Measurements from ENCODE around the gene IFI6.
A peak's percentile ranks its signal among the peaks of the same experiment; 100 is the strongest.

The IFI6 gene

GRCh38 chr1:27669876-27670275 lies 2.1 kb downstream of the IFI6 start:
- no peak for DNase-seq

GRCh38 chr1:27668808-27669723 lies 2.9 kb downstream of the IFI6 start:
- DNase-seq = peak; percentile 86

DNA sequence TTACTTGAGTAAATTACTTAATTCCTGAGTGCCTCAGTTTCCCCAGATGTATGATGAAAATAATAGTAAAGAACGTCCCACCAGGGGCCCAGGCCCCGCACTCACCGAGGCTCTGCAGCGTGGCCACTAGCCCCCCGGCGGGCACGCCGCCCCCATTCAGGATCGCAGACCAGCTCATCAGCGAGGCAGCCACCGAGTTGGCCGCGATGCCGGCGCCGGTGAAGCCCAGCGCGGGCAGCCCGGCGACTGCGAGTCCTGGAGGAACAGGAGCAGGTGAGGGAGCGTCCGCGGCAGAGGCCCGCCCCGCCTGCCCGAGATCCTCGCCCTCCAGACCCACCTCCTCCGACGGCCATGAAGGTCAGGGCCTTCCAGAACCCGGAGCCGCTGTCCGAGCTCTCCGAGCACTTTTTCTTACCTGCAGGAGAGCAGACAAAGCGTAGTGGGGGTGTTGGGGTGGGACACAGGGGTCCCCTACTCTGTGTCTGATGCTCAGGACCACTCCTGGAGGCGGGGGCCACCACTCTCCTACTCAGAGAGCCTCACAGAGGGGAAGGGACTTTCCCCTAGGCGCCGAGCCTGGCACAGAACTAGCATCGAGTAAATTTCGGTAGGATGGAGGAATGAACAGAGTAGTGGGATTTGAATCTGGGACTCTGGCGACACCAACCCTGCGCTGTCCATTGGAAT lies 3.7 kb downstream of the IFI6 start:
- no peak for DNase-seq

- no peak for DNase-seq
Observed at GRCh38 chr1:27666791-27667254, 5.2 kb downstream of the IFI6 start.

- no peak for DNase-seq
Observed at GRCh38 chr1:27666294-27666693, 5.7 kb downstream of the IFI6 start.

DNA sequence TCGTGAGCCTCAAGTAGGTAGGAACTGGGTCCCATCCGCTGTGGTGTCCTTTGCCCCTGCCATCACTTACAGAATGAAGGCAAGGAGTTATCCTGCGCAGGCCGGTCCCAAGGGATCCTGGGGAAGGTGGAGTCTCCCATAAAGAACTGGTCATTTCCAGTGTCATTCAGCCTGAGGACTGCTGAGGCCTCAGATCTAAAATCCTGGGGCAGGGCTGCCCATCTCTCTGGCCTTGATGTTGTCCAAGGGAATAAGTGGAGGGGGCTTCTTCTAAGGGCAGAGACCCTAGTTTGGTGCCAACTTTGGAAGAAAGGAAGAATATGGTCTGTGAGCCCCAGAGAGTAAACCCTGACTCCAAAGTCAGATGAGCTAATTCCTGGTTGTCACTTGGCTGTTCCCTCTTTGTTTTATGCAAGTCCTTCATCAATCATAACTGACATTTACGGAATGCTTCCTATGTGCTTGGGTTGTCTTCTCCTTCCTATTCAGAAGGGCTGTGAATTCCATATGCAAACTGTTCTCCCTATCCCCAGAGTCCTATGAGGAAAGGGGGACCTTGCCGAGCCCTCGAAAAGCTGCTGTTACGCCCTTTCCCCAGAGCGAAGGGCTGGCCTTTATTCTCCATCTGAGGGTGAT lies 6.9 kb downstream of the IFI6 start:
- no peak for DNase-seq

DNA sequence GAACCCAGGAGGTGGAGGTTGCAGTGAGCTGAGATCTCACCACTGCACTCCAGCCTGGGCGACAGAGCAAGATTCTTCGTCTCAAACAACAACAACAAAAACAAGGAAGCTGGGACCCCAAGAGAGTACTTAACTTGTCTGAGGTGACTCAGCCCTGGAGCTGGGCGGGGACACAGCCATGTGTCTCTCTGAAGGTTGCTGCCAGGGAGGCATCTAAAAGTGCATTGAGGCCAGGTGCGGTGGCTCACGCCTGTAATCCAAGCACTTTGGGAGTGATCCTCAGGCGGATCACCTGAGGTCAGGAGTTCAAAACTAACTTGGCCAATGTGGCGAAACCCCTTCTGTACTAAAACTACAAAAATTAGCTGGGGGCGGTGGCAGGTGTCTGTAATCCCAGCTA lies 7.7 kb downstream of the IFI6 start:
- DNase-seq = no peak

- peak; percentile 97 for DNase-seq
Observed at GRCh38 chr1:27662707-27663393, 9.1 kb downstream of the IFI6 start.

DNA sequence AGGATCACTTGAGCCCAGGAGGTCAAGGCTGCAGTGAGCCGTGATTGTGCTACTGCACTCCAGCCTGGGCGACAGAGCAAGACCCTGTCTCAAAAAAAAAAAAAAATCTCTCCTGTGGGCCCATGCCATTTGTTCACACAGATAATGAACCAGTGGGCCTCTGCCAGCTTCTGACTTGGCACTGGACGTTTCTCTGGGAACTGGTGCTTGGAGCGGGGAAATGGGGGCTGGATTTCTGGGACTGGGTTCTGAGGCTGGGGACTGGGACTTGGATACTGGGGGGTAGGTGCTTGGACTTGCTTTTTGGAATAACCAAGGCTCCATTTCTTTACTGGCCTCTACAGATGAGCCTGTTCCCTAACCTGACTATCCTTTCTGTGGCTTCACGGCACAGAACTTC lies 9.7 kb downstream of the IFI6 start:
- DNase-seq = no peak

DNA sequence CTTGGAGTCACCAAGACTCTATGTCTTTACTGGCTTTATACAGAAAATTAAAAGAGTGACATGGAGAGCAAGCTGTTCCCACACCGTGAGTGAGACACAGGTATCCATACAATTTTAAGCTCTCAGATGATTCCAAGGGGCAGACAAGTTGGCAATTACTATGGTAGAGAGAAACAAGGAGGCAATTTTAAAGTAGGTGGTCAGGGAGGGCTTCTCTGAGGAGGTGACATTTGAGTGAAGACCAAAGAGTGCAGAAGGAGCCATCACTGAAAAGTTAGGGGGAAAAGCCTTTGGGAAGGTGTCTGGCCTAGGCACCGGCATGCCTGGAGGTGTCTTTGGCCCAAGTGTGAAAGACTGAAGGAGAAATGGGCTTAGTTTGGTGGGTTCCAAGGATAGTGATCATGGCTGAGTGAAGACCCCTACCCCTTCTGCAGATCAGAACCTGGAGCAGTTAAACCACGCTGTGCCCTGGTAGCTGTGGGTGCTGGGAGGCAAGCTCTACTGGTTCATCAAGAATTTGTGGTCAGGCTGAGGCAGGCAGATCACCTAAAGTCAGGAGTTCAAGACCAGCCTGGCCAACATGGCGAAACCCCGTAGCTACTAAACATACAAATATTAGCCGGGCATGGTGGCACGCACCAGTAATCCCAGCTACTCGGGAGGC lies 10.4 kb downstream of the IFI6 start:
- DNase-seq = no peak

DNA sequence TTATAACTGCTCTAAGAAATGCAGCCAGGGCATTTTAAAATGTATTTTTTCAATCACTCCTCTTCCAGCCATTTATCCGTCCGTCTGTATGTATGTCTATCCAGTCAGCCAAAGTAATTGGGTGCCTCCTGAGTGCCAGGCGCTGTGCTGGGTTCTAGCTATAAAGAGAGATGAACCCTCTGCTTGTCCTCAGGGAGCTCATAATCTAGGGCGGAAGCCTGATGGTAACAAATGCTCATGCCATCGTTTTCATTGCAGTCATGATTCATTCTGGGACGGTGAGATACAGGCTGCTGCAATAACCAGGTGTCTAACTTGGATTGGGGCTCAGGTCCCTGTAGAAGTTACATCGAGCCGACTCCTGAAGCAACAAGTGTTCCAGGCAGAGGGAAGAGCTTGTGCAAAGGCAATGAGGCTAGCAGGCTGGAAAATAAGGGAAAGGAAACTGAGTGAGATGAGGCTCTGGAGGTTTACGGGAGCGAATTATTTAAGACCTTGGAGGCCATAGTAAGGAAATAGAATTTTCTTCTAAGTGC lies 11.6 kb downstream of the IFI6 start:
- DNase-seq = no peak

- peak; percentile 92 for DNase-seq
Observed at GRCh38 chr1:27659497-27660299, 12.3 kb downstream of the IFI6 start.

GRCh38 chr1:27658951-27659496 lies 13.0 kb downstream of the IFI6 start:
- no peak for DNase-seq

DNA sequence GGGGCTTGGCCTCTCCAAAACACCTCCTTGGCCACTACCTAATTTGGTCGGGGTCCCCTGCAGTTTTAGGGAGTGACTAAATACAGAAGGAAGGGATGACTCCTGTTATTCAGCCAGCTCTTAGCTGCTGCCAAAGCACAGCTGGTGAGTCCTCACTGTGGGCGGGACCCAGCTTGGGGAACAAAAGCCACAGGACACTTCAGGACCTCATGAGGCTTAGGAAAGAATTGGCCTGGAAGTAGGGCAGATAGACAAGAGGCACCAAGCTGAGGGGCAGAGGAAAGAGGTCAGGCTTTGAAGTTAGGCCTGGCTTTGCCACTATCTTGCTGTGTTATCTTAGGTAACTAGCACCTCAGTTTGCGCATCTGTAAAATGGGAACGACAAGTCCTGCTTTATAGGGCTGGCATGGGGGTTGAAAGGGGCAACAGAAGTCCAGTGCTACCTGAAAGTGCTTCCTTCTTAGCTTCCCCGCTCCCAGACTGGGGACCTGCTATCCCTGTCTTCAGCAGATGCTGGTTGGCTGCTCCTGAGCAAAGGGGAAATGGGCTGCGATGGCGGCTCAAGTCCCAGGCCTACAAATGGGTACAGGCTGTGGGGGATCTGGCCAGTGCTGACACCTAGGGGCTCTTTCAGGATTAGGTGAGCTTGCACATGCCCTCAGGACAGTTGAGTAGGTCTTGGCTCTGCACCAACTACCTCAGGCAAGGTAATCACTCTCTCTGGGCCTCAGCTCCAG lies 15.7 kb downstream of the IFI6 start:
- no peak for DNase-seq

- DNase-seq = peak; percentile 52
Observed at GRCh38 chr1:27655151-27655937, 16.6 kb downstream of the IFI6 start.

DNA sequence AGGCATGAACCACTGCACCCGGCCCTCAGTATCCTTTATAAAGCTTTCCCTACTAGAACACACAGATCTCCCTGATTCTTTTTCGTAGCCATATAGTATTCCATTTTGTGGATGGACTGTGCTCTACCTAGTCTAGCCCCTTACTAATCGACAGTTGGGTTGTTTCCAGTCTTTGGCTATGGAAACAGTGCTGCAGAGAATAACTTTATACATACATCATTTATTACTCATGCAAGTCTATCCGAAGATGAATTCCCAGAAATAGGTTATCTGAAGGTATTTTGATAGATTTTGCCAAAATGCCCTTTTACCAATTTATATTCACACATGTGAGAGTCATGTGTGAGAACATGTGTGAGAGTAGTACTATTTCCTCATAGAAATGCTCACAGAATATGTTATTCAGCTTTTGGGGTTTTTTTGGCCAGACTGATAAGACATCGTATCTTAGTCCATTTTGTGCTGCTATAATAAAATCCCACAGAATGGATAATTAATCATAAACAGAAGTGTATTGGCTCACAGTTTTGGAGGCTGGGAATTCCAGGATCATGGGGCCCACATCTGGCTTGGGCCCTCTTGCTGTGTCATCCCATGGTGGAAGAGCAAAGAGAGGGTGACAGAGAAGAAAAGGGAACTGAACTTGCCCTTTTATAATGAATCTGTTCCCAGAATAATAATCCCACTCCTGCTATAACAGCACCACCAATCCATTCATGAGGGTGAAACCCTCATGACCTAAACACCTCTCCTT lies 19.7 kb downstream of the IFI6 start:
- no peak for DNase-seq

DNA sequence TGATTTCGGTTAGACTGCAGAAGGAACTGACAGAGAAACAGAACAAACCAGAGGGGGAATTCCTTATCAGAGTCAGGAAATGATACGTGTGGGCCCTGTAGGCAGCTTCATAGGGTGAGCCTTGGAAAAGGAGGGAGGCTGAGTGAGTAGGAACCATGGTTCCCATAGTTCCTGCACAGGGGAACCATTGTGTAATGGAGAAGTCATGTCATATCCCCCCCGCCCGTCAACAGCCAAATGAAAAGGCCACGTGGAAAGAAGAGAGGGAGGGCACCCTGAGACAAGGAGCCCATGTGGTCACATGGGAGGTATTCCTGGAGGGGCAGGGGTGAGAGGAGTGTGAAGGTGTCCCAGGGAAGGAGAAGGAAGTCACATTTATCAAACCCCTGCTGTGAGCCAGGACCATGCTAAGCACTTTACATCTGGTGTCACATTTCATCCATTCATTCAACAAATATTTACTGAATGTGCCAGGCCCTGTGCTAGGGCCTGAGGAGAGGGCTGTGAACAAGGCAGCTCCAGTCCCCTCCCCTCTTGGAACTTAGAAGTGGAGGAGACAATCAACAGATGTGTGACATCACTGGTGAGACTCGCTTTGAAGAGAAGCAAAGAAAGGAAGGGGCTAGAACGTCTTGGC lies 21.3 kb downstream of the IFI6 start:
- no peak for DNase-seq

- no peak for DNase-seq
Observed at GRCh38 chr1:27650171-27650538, 21.8 kb downstream of the IFI6 start.

Measured in eye (tissue), 1 donor.